Fibroblast of skin of scalp (primary cell): ENCODE measurements around the gene RALBP1.
A peak's percentile ranks its signal among the peaks of the same experiment; 100 is the strongest.
"Not testable (repeated sequence)": the region's sequence is repeated elsewhere in the genome, so short reads cannot be mapped to it uniquely, and the experiment has no call there.

Experiments used
- DNase-seq: peaks from one replicate; pipeline ENCODE4 v3.0.0-alpha.2; 2013

RALBP1 gene

DNA sequence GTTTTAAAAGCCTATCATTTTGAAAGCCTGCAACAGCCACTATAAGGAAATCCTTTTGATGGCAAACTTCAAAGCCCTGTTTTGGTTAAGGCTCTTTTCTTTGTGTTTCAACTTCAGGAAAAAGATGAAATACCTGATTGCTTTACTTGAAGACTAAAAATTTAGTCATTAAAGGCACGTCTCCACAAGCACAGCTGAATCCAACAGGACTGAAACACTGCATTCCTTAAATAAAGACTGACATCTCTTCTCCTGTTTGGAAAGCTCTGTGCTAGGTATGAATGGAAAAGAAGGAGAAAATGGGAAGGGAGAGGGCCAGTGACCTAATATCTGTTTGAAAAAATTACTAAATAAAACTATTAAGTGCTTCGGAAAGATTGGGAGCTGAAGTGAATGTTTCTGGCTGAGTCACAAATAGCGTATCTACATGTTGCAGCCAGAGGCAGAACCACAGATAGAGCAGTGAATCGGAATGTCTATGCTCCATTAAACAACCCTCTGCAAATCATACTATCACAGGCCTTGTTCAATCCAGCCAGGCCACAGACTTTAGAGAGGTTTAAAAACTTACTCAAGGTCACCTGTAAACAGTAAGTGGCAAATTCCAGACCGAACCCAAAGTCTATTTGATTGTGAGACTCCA is 21.1 kb upstream of the RALBP1 start:
- no peak for DNase-seq

DNA sequence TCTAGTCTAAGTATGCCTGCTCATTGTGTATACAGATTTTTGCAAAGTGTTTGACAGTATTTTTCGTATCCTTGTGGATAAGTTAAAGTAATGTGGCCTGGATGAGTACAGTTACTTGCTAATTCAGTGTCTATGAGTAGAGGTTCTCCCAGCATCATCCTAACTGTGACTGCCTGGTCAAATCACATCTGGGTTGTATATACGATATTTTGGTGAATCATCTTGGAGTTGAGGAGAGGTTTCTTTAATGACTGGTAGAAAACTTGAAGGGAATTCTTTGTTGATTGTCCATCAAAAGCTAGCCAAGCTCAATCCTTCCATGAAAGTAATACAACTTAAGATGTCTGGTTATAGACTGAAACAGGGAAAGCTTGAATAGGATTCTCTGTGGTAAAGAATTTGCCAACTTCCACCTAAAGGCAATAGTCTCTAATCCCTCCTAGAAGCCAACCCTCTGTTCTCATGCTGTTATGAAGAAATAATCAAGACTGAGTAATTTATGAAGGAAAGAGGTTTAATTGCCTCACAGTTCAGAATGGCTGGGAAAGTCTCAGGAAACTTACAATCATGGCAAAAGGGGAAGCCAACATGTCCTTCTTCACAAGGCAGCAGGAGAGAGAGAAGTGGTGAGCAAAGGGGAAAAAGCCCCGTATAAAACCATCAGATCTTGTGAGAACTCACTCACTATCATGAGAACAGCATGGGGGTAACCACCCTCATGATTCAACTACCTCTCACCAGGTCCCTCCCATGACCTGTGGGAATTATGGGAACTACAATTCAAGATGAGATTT is 19.4 kb upstream of the RALBP1 start:
- DNase-seq: no peak

DNA sequence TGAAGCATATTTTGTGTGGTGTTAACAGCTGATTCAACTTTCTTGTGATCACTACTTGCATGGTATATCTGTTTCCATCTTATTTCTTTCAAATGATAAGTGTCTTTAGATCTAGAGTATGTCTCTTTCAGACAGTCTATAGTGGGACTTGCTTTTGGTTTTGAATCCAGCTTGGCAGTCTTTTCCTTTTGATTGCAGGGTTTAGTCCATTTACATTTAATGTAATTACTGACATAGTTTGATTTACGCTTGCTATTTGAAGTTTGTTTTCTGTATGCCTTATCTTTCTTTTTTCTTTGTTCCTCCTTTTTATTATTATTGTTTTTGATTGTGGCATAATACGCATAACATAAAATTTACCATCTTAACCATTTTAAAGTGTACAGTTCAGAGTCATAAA is 9.2 kb upstream of the RALBP1 start:
- DNase-seq: no peak

DNA sequence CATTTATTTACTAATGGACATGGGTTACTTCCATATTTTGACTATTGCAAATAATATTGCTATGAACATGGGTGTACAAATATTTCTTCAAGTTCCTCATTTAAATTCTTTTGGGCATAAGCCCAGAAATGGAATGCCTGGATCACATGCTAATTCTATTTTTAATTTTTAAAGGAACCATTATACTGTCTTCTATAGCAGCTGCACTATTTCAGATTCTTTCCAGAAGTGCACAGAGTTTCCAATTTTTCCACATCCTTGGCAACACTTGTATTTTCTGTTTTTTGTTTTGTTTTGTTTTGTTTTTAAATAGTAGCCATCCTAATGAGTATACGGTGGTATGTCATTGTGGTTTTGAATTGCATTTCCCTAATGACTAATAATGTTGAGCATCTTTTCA is 8.5 kb upstream of the RALBP1 start:
- peak; percentile 30 for DNase-seq

DNA sequence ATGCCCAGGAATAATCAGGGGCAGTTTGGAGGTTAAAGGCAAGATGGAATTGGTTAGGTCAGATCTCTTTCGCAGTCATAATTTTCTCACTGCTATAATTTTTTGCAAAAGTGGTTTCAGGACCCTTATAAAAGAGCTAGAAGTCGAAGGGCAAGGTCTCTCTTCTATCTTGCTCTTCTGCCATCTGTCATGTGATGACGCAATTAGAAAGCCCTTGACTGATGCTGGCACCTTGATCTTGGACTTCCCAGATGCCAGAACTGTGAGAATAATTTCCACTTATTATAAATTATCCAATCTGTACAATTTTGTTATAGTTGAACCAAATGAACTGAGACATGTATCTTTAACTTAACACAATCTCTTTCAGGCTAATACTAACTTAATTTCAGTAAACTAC is 6.3 kb upstream of the RALBP1 start:
- DNase-seq: no peak

DNA sequence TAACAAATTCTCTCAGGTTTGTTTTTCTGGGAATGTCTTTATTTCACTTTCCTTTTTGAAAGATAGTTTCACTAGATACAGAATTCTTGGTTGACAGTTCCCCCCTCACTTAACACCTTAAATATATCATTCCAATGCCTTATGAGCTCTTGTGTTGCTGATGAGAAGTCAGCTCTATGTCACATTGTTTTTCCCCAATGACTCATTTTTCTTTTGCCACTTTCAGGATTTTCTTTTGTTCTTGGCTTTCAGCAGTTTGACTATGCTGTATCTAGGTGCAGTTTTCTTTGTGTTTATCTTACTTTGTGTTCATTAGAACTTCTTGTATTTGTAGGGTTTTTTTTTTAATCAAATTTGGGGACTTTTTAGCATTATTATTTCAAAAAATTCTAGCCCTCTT is 5.6 kb upstream of the RALBP1 start:
- DNase-seq: no peak

DNA sequence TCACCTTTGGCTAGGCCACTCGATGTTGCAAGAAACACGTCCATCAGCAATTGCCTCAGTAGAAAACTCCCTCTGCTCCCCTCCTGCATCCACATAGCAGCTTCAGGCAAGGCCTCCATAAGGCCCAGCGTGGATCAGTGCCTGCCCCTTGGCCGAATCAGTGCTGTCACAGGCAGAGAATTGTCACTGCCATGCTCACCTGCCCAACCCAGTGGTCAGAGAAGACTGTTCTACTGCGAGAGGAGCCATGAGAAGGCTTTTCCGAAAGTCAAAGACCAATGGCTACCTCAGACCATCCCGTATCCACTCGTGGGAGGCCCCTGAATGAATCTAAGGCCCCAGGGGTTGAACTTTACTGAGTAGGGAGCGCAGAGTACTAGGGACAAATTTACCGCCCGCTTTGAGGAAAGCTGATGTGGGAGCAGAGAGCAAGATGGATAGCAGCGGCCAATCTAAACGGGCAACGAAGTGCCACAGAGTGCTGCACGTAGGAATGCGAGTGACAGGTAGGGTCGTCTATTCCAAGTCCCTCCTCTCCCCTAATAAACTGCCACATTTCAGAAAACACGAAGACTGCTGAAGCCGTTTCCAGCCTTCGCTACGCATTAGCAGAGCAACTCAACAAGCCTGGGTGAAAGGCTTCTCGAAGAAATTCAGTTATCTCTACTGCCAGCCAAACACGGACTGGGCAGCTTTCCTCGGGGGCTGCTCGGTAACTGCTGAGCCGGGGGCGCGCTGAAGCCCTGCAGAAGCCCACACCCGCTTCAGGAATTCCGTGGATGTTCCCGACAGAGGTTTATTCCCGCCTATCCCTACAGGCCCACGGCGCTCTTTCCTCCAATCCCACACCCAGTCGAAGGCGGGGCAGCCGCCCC is 968 bp upstream of the RALBP1 start:
- DNase-seq: peak; percentile 87

DNA sequence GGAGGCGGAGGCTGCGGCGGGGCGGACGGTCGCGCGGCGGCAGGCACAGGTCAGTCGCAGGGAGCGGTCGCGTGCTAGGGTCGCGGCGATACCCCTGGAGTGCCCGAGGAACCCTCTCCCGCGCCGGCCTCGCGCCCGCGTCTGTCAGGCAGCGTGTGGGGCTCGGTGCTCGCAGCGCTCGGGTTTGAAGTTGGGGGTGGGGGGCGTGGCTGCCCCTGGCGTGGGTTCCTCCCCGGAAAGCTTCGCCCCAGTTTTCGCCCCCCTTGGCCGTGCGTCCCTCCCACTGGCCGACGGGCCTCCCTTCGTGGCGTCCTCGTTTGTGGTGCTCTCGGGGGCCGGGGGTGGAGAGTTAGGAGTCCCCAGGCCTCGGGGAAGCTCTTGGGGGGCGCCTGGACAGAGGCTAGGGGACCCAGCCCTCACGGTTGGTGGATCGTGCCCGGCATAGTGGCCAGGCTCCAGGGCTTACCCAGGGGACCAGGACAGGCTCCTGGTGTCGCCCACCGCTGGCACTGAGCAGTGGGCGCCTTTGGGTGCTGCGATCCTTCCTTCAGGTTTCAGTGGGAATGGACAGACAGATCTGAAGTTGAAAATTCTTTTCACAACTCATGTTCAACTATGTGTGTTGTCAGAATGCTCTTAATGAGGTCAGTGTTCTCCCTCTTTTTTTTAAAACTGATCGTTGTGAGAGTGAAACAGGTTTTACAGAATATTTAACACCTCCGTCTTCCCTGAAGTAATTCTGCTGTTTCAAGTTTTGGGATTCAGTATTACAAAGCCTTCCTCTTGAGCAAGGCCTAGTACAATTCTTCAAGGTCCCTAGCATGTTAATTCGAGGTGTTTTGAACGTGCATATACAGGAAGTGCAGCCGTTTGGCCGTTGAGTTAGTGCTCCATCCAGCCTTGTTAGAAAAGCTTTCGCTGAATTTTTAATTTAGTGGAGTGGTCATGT is 604 bp downstream of the RALBP1 start:
- DNase-seq: peak; percentile 11

DNA sequence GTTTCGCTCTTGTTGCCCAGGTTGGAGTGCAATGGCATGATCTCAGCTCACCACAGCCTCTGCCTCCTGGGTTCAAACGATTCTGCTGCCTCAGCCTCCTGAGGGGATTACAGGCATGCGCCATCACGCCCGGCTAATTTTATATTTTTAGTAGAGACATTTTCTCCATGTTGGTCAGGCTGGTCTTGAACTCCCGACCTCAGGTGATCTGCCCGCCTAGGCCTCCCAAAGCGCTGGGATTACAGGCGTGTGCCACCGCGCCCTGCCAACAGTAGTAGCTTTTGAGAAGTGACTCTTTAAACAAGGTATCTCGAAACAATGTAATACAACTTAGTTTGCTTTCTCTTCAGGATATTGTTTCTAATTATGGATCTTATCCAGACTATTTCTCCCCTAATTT is 1.6 kb downstream of the RALBP1 start:
- DNase-seq: not testable (repeated sequence)

DNA sequence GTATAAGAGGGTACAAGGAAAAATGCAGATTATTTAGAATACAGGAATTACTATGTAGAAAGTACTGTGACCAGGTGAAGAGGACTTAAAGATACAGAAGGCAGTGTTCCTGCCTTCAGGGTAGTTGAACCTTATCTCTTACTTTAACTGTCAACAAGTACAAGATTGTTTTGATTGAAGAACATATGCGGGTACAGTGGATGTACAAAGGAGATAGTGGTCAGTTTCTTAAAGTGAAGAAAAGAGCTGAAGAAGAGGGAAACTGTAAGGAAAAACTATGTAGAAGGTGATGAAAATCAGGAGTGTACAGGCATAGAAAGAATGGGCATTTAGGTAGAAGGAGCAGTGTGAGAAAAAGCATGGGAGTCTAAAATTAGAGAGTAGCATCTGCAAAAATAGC is 2.2 kb downstream of the RALBP1 start:
- no peak for DNase-seq

DNA sequence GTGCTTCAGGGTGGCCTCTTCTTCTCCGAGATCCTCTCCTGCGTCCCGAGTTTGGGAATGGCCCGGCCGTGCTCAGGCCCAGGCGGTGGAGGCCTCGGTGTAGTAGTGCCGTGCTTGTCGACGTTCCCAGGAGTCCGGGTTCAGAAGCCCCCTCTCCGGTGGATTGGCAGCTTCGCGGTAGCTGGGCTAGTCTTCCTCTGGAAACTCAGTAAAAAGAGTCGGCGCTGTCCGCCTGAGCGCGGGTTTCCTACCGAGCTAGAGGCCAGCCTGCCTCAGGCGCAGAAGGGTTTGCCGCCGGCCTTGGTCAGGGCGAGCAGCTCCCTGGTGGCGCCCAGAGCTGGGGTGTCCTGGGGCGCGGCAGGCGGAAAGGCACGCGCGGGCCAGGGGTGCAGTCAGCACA is 3.2 kb downstream of the RALBP1 start:
- DNase-seq: no peak

DNA sequence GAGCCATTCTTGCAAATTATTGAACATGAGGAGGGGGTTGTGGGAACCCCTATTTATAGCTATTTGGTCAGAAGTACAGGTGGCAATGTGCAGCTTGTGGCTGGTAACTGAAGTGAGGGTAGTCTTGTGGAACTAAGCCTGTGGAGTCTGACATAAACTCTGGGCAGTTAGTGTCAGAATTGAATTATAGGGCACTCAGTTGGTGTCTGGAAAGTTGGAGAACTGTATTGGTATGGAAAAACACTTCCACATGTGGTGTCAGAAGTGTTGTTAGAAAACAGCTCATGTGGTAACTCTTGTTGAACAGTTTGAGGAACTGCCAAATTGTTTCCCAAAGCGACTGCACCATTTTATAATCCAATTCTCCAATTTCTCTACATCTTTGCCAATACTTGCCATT is 7.5 kb downstream of the RALBP1 start:
- no peak for DNase-seq

DNA sequence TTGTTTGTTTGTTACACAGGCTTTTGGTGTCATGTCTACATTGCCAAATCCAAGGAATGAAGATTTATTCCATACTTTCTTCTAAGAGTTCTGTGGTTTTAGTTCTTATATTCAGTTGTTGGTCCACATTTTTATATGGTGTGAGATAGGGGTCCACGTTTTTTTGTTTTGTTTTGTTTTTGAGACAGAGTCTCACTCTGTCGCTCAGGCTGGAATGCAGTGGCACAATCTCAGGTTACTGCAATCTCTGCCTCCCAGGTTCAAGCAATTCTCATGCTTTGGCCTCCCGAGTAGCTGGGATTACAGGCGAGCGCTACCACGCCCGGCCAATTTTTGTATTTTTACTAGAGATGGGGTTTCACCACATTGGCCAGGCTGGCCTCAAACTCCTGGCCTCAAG is 8.2 kb downstream of the RALBP1 start:
- DNase-seq: no peak

DNA sequence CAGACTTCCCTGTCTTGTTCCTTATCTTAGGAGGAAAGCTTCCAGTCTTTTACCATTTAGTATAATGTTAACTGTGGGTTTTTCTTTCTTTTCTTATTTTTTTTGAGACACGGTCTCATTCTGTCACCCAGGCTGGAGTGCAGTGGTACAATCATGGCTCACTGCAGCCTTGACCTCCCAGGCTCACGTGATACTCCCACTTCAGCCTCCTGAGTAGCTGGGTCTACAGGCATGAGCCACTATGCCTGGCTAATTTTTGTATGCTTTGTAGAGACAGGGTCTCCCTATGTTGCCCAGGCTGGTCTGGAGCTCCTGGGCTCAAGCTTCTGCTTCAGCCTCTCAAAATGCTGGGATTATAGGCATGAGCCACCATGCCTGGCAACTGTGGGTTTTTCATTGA is 9.5 kb downstream of the RALBP1 start:
- DNase-seq: not testable (repeated sequence)

DNA sequence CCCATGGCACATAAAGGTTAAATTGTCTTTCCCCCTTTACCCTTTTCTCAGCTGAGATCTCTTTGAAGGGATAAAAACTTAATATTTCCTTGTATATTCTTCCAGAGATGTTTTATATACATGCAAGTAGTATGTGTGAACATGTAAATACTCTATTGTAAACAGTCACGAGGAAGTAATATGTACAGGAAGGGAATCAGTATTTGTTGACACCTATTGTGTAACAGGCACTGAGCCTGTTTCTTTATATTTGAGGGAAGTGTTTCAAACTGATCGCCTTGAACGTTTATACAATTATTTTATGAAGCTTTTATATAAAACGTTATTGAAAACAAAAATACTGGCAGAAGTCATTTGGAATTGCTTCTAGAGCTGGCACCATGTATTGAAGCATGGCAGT is 13.2 kb downstream of the RALBP1 start:
- no peak for DNase-seq

DNA sequence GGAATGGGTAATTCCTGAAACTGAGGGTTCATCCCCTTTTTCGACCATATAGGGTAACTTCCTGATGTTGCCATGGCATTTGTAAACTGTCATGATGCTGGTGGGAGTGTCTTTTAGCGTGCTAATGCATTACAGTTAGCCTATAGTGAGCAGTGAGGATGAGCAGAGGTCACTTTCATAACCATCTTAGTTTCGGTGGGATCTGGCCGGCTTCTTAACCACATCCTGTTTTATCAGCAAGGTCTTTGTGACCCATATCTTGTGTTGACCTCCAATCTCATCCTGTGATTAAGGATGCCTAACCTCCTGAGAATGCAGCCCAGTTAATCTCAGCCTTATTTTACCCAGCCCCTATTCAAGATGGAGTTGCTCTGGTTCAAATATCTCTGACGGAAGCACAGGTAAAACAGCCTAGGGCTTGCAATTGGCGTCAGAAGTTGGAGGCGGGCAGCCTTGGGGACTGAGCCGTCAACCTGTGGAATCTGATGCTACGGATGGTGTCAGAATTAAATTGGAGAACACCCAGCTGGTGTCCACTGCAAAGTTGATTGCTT is 19.5 kb downstream of the RALBP1 start:
- DNase-seq: no peak

DNA sequence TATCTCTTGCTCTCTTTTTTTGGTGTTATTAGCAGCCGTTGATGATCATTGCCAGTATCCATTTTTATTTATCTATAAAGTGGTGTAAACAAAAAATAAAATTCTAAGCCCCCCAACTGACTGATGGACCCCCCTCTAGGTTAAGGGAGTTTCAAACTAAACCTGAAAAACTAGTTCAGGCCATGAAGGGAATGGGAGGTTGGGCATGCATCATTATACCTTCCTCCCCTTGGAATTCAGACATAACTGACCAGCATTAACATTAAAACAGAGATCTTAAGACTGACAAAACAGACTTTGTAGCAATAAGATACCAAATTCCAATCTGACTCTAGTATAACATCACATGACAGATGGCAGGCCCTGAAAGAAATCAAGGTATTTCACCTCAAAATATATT is 20.2 kb downstream of the RALBP1 start:
- no peak for DNase-seq

DNA sequence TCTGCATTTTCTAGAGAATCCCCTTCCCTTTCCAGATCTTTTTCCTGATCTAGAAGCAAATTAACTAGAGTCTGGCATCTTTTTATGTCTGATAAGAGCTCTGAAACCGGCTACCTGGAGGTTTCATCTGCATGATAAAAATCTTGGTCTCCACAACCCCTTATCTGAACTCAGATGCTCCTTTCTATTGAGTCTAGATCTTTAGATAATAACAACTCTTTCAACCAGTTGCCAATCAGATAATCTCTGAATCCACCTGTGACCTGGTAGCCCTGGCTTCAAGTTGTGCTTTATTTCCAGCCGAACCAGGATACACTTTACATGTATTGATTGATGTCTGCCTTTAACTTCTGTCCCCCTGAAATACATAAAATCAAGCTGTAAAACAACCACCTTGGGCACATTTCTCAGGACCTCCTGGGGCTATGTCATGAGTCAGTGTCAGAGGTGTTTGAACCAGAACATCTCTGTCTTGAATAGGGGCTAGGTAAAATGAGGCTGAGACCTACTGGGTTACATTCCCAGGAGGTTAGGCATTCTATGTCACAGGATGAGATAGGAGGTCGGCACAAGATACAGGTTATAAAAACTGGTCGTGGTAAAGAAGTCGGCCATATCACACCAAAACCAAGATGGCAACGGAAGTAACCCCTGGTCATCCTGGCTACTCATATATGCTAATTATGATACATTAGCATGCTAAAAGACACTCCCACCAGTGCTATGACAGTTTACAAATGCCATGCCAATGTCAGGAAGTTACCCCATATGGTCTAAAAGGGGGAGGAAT is 20.8 kb downstream of the RALBP1 start:
- no peak for DNase-seq

DNA sequence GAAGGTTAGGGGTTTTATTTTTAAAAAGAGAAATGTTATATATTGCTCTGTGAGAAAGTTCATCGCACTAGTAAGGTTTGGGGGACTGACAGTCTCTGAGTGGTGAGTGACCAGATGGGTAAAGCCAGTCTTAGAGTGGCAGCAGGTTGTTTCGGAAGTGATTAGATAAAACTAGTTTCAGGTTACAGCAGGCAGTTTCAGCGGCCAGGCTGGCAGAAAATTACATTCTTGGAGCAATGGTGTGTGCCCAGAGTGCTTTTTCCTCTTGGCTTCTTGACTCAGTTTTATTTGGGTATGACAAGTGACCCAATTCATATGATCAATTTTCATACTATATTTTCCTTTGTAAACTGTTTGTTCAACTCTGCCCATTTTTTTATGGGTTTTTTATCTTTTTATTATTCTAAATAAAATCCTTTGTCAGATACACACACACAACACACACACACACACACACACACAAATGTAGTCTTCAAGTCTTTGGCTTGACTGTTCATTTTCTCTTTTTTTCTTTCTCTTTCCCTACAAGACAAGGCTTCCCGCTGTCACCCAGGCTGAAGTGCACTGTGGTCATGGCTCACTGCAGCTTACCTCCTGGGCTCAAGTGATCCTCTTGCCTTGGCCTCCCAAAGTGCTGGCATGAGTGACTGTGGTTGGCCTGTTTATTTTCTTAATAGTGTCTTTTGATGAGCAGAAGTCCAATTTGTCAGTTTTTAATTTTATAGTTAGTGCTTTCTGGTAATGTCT is 30.9 kb downstream of the RALBP1 start:
- peak; percentile 32 for DNase-seq

DNA sequence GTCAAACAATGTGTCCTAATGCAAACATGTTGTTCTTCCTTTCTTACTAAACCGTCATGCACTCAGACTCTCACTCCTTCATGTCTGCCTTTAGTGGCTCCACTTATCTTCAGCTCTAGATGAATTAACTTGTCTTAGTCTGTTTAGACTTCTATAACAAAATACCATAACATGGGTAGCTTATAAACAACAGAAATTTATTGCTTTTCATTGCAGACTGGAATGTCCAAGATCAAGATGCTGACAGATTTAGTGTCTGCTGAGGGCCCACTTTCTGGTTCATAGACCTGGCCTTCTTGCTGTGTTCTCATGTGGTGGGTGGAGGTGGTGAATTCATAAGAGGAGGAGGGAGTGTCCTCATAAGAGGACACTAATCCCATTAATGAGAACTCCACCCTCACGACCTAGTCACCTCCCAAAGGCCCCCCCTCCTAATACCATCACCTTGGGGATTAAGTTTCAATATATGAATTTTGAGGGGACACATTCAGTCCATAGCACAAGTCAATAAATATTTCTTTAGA is 32.3 kb downstream of the RALBP1 start:
- no peak for DNase-seq
